K562 (cell line): ENCODE data around the gene TMEM63C. TPM values are rescaled to one million over a fixed set of nuclear protein-coding genes. Genes with fewer than 3 reads are reported as not detected.

Source experiments
- ARID1B ChIP-seq: fragments of 450-650 bp; IDR thresholded peaks from 2 replicates; pipeline ENCODE4 v1.6.1; 2016; ENCODE audit warnings: antibody characterized with exemption, mild to moderate bottlenecking, inconsistent platforms
- CEBPG ChIP-seq, 3 experiments: fragments of 200-800 bp in 1 of 3; sonication (Bioruptor generic) in 1 of 3; sonication (generic) in 1 of 3; formaldehyde crosslinking in 1 of 3; IDR thresholded peaks in 2 of 3; conservative IDR thresholded peaks in 1 of 3; 2 replicates each; pipeline versions ENCODE4 v1.6.1 to v1.8.0; 2016 to 2022; ENCODE audit warnings: missing compliant biosample characterization in 2 of 3, missing genetic modification characterization in 2 of 3, mild to moderate bottlenecking in 1 of 3, missing genetic modification reagents in 1 of 3
- CREBBP ChIP-seq: IDR thresholded peaks from one replicate; pipeline ENCODE4 v1.6.1; 2012; ENCODE audit warnings: low read depth, mild to moderate bottlenecking, control low read depth, inconsistent platforms, low read length
- FOXP4 ChIP-seq: sonication (generic); formaldehyde crosslinking; IDR thresholded peaks from 2 replicates; pipeline ENCODE4 v1.8.0; 2022; ENCODE audit warnings: mild to moderate bottlenecking, missing genetic modification reagents, borderline replicate concordance
- KDM1A ChIP-seq, 2 experiments: fragments of 450-650 bp; IDR thresholded peaks; 2 replicates each; pipeline ENCODE4 v1.6.1; 2016; ENCODE audit warnings: mild to moderate bottlenecking in 2 of 2
- MAFK ChIP-seq: IDR thresholded peaks from 2 replicates; pipeline ENCODE4 v1.6.1; 2011; ENCODE audit warnings: low read length, improper control_type of control experiment
- MAZ ChIP-seq, 2 experiments: fragments of 450-650 bp in 1 of 2; sonication (generic) in 1 of 2; formaldehyde crosslinking; IDR thresholded peaks in 1 of 2; conservative IDR thresholded peaks in 1 of 2; 2 replicates each; pipeline versions ENCODE4 v1.4.0 to v1.5.0; 2020; ENCODE audit warnings: mild to moderate bottlenecking in 1 of 2, missing genetic modification reagents in 1 of 2
- MLX ChIP-seq, 2 experiments: fragments of 450-650 bp in 1 of 2; sonication (generic) in 1 of 2; formaldehyde crosslinking; conservative IDR thresholded peaks; 2 replicates each; pipeline versions ENCODE4 v1.4.0 to v1.8.1; 2020 to 2022; ENCODE audit warnings: mild to moderate bottlenecking in 1 of 2, missing genetic modification reagents in 1 of 2
- MTA3 ChIP-seq: fragments of 450-650 bp; formaldehyde crosslinking; IDR thresholded peaks from 2 replicates; pipeline ENCODE4 v1.6.1; 2017; ENCODE audit warnings: mild to moderate bottlenecking, borderline replicate concordance
- NR2C2 ChIP-seq, 2 experiments: fragments of 200-800 bp in 1 of 2; sonication (Bioruptor generic) in 1 of 2; sonication (generic) in 1 of 2; formaldehyde crosslinking in 1 of 2; IDR thresholded peaks; 2 replicates each; pipeline versions ENCODE4 v1.6.1 to v1.8.0; 2016 to 2022; ENCODE audit warnings: mild to moderate bottlenecking in 1 of 2, missing compliant biosample characterization in 1 of 2, missing genetic modification characterization in 1 of 2, missing genetic modification reagents in 1 of 2
- RB1 ChIP-seq: fragments of 450-650 bp; IDR thresholded peaks from 2 replicates; pipeline ENCODE4 v1.6.1; 2017; ENCODE audit warnings: low read depth, mild to moderate bottlenecking
- RNF2 ChIP-seq: sonication (generic); IDR thresholded peaks from 2 replicates; pipeline ENCODE4 v1.6.1; 2016
- SMARCE1 ChIP-seq: fragments of 450-650 bp; IDR thresholded peaks from 2 replicates; pipeline ENCODE4 v1.7.1; 2016; ENCODE audit warnings: mild to moderate bottlenecking
- ZBTB8A ChIP-seq: fragments of 450-650 bp; IDR thresholded peaks from 2 replicates; pipeline ENCODE4 v1.6.1; 2018; ENCODE audit warnings: mild to moderate bottlenecking, moderate library complexity; ENCODE audit not compliant: partially characterized antibody
- ZNF12 ChIP-seq: sonication (generic); formaldehyde crosslinking; IDR thresholded peaks from 2 replicates; pipeline ENCODE4 v1.4.0; 2020; ENCODE audit warnings: mild to moderate bottlenecking, missing genetic modification reagents
- ZNF143 ChIP-seq: sonication (generic); formaldehyde crosslinking; IDR thresholded peaks from 2 replicates; pipeline ENCODE4 v1.9.0; 2022; ENCODE audit warnings: mild to moderate bottlenecking, missing genetic modification reagents
- ZNF740 ChIP-seq, 3 experiments: fragments of 200-800 bp in 1 of 3; sonication (Bioruptor generic) in 1 of 3; sonication (generic) in 1 of 3; formaldehyde crosslinking in 1 of 3; IDR thresholded peaks; 2 replicates each; pipeline versions ENCODE4 v1.6.1 to v1.8.0; 2016 to 2022; ENCODE audit warnings: mild to moderate bottlenecking in 2 of 3, missing compliant biosample characterization in 2 of 3, missing genetic modification characterization in 2 of 3, missing genetic modification reagents in 1 of 3
- polyA plus RNA-seq, 8 experiments: library from polyadenylated mRNA; depleted of rRNA in 4 of 8; stranded (reverse) in 5 of 8; unstranded in 3 of 8; fragments of >200 nt; fragmentation: Nextera tagmentation in 2 of 8; fragmentation: Illumina TruSeq in 1 of 8; extraction: Ambion mirVana in 2 of 8; extraction: Trizol in 1 of 8; gene quantifications; 2 replicates each; pipeline versions ENCODE4 v1.2.1 to v1.2.3, GENCODE V29; 2011 to 2014; ENCODE audit warnings: inconsistent platforms in 1 of 8, missing spikeins in 1 of 8
- total RNA-seq, 7 experiments: library from RNA; depleted of rRNA in 6 of 7; stranded (reverse); fragments of >200 nt in 6 of 7; fragmentation: Illumina TruSeq in 2 of 7; extraction: Trizol in 2 of 7; gene quantifications; 2 replicates each; pipeline versions ENCODE4 v1.2.1 to v1.2.3, GENCODE V29; 2011 to 2021; ENCODE audit warnings: low replicate concordance in 1 of 7
- TF ChIP-seq, protein P1 (sequence below): IDR thresholded peaks from 2 replicates; pipeline ENCODE4 v1.6.1; 2014; ENCODE audit warnings: antibody characterized with exemption
- TF ChIP-seq, protein P2 (sequence below): fragments of 450-650 bp; conservative IDR thresholded peaks from 2 replicates; pipeline ENCODE4 v1.6.1; 2016; ENCODE audit warnings: missing genetic modification characterization, low read depth, mild to moderate bottlenecking, control low read depth, missing compliant biosample characterization

Gene TMEM63C
- total and polyA plus RNA-seq, 9 of the 15 experiments (the other 6 are each of a cell fraction or from before 2014, with no cell fraction given), result 0.07 TPM; not detected in 8

DNA sequence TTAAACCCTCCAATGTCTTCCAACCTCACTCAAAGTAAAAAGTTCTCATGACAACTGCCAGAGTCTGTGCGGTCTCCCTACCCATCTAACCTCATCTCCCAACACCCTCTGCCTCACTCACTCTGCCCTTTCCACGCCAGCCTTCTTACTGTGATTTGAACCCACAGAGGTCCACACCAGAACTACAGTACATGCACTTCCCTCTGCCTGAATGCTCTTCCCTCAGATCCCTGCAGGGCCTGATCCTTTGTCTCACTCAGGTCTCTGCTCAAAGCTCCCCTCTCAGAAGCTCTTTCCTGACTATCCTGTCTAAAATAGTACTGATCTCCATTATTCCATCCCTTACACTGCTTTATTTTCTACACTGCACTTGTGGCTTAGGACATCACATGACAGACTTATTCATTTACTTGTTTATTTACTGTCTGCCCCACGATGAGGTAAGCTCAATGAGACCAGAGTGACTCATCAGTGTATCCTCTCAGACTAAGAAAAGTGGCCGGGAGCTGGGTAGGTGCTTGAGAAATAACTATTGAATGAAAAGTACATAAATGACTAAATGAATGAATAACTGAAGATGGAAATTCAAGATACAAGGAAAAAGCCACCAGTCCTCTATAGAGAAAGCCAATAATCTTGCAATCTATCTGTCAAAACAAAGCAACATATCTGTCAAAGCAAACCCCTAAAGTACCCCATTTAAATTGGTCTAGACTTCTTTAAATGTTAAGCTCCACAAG is 122.0 kb downstream of the TMEM63C start (continued):
- TF ChIP-seq ZBTB8A (no peak), KDM1A (IDR thresholded peaks at IDR 0.05) (no peak), ZNF12 (CRISPR knock-in tag) (no peak), RNF2 (no peak), RB1 (no peak), ZNF143 (no peak), ARID1B (peak; percentile 57), MTA3 (no peak), NR2C2 (CRISPR knock-in tag; IDR thresholded peaks at IDR 0.05) (no peak), NR2C2 (tag; IDR thresholded peaks at IDR 0.05) (peak; percentile 0; the same call in 1 of the 2 replicates), SMARCE1 (peak; percentile 78; the same call in 1 of the 2 replicates), FOXP4 (CRISPR knock-in tag) (no peak), MAFK (peak; percentile 30; the same call in 1 of the 2 replicates), MAZ (CRISPR knock-in tag; conservative IDR thresholded peaks at IDR 0.05 in 1 of 2, IDR thresholded peaks at IDR 0.05 in 1 of 2) (no peak), CREBBP (no peak), MLX (CRISPR knock-in tag; conservative IDR thresholded peaks at IDR 0.05) (no peak), ZNF740 (CRISPR knock-in tag; IDR thresholded peaks at IDR 0.05) (no peak), ZNF740 (tag; IDR thresholded peaks at IDR 0.05) (no peak), CEBPG (CRISPR knock-in tag; IDR thresholded peaks at IDR 0.05) (no peak), CEBPG (tag; conservative IDR thresholded peaks at IDR 0.05 in 1 of 2, IDR thresholded peaks at IDR 0.05 in 1 of 2) (no peak)
- TF ChIP-seq, protein P1, sequence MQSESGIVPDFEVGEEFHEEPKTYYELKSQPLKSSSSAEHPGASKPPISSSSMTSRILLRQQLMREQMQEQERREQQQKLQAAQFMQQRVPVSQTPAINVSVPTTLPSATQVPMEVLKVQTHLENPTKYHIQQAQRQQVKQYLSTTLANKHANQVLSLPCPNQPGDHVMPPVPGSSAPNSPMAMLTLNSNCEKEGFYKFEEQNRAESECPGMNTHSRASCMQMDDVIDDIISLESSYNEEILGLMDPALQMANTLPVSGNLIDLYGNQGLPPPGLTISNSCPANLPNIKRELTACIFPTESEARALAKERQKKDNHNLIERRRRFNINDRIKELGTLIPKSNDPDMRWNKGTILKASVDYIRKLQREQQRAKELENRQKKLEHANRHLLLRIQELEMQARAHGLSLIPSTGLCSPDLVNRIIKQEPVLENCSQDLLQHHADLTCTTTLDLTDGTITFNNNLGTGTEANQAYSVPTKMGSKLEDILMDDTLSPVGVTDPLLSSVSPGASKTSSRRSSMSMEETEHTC, result no peak
- TF ChIP-seq, protein P2, sequence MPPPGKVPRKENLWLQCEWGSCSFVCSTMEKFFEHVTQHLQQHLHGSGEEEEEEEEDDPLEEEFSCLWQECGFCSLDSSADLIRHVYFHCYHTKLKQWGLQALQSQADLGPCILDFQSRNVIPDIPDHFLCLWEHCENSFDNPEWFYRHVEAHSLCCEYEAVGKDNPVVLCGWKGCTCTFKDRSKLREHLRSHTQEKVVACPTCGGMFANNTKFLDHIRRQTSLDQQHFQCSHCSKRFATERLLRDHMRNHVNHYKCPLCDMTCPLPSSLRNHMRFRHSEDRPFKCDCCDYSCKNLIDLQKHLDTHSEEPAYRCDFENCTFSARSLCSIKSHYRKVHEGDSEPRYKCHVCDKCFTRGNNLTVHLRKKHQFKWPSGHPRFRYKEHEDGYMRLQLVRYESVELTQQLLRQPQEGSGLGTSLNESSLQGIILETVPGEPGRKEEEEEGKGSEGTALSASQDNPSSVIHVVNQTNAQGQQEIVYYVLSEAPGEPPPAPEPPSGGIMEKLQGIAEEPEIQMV (tag), result no peak
